ENCODE data around the gene SLC9A6.
"Not testable (repeated sequence)": the region's sequence is repeated elsewhere in the genome, so short reads cannot be mapped to it uniquely, and the experiment has no call there.

SLC9A6 gene

GRCh38 chrX:136041254-136041812 lies 56.1 kb downstream of the SLC9A6 start:
- H3K4me1 ChIP-seq (ENCODE audit: control insufficient read depth, insufficient read depth, low read length, poor library complexity, severe bottlenecking), result no peaks in the 10 kb centered on the region
- no peak for DNase-seq
- H3K4me3 ChIP-seq (ENCODE audit: insufficient read depth, low read depth, low read length, poor library complexity, severe bottlenecking), result no peak overlapping the region
- no peaks in the 10 kb centered on the region for H3K27me3 ChIP-seq (replicated peaks; ENCODE audit: control insufficient read depth, insufficient read depth, low read length, poor library complexity, severe bottlenecking)
- H3K9me3 ChIP-seq (ENCODE audit: control insufficient read depth, low read length), result no peaks in the 10 kb centered on the region
- H3K36me3 ChIP-seq (ENCODE audit: control insufficient read depth, insufficient read depth, low read length), result no peaks in the 10 kb centered on the region
- H3K27ac ChIP-seq (ENCODE audit: insufficient read depth, low read length, poor library complexity, severe bottlenecking), result no peak overlapping the region

GRCh38 chrX:136045008-136045407 lies 59.8 kb downstream of the SLC9A6 start:
- no peaks in the 10 kb centered on the region for H3K4me1 ChIP-seq (ENCODE audit: control insufficient read depth, insufficient read depth, low read length, poor library complexity, severe bottlenecking)
- DNase-seq, result no peak
- H3K27ac ChIP-seq (ENCODE audit: insufficient read depth, low read length, poor library complexity, severe bottlenecking), result no peak overlapping the region
- no peaks in the 10 kb centered on the region for H3K27me3 ChIP-seq (replicated peaks; ENCODE audit: control insufficient read depth, insufficient read depth, low read length, poor library complexity, severe bottlenecking)
- no peaks in the 10 kb centered on the region for H3K36me3 ChIP-seq (ENCODE audit: control insufficient read depth, insufficient read depth, low read length)
- no peak overlapping the region for H3K4me3 ChIP-seq (ENCODE audit: insufficient read depth, low read depth, low read length, poor library complexity, severe bottlenecking)
- no peaks in the 10 kb centered on the region for H3K9me3 ChIP-seq (ENCODE audit: control insufficient read depth, low read length)

GRCh38 chrX:136046295-136047015 lies 61.2 kb downstream of the SLC9A6 start:
- no peaks in the 10 kb centered on the region for H3K9me3 ChIP-seq (ENCODE audit: control insufficient read depth, low read length)
- no peaks in the 10 kb centered on the region for H3K4me1 ChIP-seq (ENCODE audit: control insufficient read depth, insufficient read depth, low read length, poor library complexity, severe bottlenecking)
- H3K27me3 ChIP-seq (replicated peaks; ENCODE audit: control insufficient read depth, insufficient read depth, low read length, poor library complexity, severe bottlenecking), result no peaks in the 10 kb centered on the region
- no peak for DNase-seq
- no peak overlapping the region for H3K27ac ChIP-seq (ENCODE audit: insufficient read depth, low read length, poor library complexity, severe bottlenecking)
- no peak overlapping the region for H3K4me3 ChIP-seq (ENCODE audit: insufficient read depth, low read depth, low read length, poor library complexity, severe bottlenecking)
- H3K36me3 ChIP-seq (ENCODE audit: control insufficient read depth, insufficient read depth, low read length), result no peaks in the 10 kb centered on the region

DNA sequence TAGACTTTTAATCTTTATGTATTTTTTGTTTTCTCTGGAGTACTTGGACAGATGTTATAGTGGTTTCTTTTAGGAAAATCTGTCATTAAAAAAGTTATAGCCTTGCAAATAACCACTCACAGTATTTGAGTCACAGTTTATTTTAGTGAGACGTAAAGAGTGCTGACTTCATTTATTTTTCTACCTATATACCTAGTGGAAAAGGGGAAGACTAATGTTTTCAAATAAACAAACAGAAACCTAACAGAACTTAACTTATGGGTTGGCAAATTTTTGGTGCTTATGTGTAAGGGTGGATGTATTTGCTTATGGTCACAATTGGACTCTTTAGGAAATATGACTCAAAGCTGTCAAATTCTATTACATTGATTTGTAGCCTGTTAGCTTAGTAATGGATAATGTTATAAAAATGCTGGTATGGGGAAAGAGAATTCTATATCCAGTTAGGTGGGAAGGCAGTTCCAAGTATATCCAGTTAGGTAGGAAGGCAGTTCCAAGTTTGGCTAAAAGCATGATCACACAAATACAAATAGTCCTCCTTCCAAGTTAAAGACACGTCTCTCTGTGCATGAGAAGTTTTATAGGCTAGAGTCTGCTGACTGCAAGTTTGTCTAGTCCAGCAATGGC lies 61.9 kb downstream of the SLC9A6 start:
- DNase-seq, result no peak
- Histone ChIP-seq H3K36me3 (ENCODE audit: control insufficient read depth, insufficient read depth, low read length) (no peaks in the 10 kb centered on the region), H3K27me3 (replicated peaks; ENCODE audit: control insufficient read depth, insufficient read depth, low read length, poor library complexity, severe bottlenecking) (no peaks in the 10 kb centered on the region), H3K4me3 (ENCODE audit: insufficient read depth, low read depth, low read length, poor library complexity, severe bottlenecking) (no peak overlapping the region), H3K9me3 (ENCODE audit: control insufficient read depth, low read length) (no peaks in the 10 kb centered on the region), H3K4me1 (ENCODE audit: control insufficient read depth, insufficient read depth, low read length, poor library complexity, severe bottlenecking) (no peaks in the 10 kb centered on the region), H3K27ac (ENCODE audit: insufficient read depth, low read length, poor library complexity, severe bottlenecking) (no peak overlapping the region)

GRCh38 chrX:136047969-136048368 lies 62.7 kb downstream of the SLC9A6 start:
- no peak for DNase-seq
- Histone ChIP-seq H3K4me3 (ENCODE audit: insufficient read depth, low read depth, low read length, poor library complexity, severe bottlenecking) (no peak overlapping the region), H3K9me3 (ENCODE audit: control insufficient read depth, low read length) (no peaks in the 10 kb centered on the region), H3K36me3 (ENCODE audit: control insufficient read depth, insufficient read depth, low read length) (no peaks in the 10 kb centered on the region), H3K4me1 (ENCODE audit: control insufficient read depth, insufficient read depth, low read length, poor library complexity, severe bottlenecking) (no peaks in the 10 kb centered on the region), H3K27ac (ENCODE audit: insufficient read depth, low read length, poor library complexity, severe bottlenecking) (no peak overlapping the region), H3K27me3 (replicated peaks; ENCODE audit: control insufficient read depth, insufficient read depth, low read length, poor library complexity, severe bottlenecking) (no peaks in the 10 kb centered on the region)

GRCh38 chrX:136048446-136048845 lies 63.2 kb downstream of the SLC9A6 start:
- H3K27ac ChIP-seq (ENCODE audit: insufficient read depth, low read length, poor library complexity, severe bottlenecking), result no peak overlapping the region
- DNase-seq, result no peak
- H3K36me3 ChIP-seq (ENCODE audit: control insufficient read depth, insufficient read depth, low read length), result no peaks in the 10 kb centered on the region

DNA sequence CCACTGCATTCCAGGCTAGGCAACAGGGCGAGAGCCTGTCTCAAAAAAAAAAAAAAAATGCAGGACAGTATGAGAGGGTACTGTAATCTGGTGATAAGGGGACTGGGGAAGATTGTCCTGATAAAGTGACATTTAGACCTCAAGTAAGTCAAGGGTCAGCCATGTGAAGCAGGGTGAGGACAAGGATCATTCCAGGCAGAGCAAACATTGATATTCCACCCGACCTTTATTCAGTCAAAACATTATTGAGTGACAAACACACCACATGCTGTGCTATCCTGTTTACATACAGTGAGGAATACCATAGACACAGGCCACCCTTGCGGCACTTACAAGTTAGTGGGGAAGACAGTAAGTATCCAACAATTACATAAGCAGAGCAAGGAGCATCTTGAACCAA lies 64.4 kb downstream of the SLC9A6 start:
- no peak for DNase-seq
- Histone ChIP-seq H3K4me3 (ENCODE audit: insufficient read depth, low read depth, low read length, poor library complexity, severe bottlenecking) (no peak overlapping the region), H3K27ac (ENCODE audit: insufficient read depth, low read length, poor library complexity, severe bottlenecking) (no peak overlapping the region)

More at GRCh38 chrX:136048446-136048845, 63.2 kb downstream of the SLC9A6 start:
- Histone ChIP-seq H3K4me3 (ENCODE audit: insufficient read depth, low read depth, low read length, poor library complexity, severe bottlenecking) (no peak overlapping the region), H3K27me3 (replicated peaks; ENCODE audit: control insufficient read depth, insufficient read depth, low read length, poor library complexity, severe bottlenecking) (no peaks in the 10 kb centered on the region), H3K4me1 (ENCODE audit: control insufficient read depth, insufficient read depth, low read length, poor library complexity, severe bottlenecking) (no peaks in the 10 kb centered on the region), H3K9me3 (ENCODE audit: control insufficient read depth, low read length) (no peaks in the 10 kb centered on the region)

DNA sequence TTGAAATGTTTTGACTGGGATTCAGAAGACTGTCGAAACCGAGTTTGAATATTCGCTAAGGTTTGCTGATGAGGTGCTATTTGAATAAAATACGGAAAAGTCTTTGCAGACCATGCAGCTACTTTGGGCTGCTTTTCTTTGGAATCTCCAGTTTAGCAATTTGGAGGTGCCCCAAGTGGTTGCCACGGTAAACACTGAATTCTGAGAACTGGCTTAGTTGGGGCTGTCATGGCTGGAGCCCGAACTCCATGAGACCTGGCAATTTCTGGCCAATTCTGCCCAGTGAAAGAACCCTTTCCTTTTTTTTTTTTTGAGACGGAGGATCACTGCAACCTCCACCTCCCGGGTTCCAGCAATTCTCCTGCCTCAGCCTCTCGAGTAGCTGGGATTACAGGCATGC lies 65.6 kb downstream of the SLC9A6 start:
- DNase-seq; H3K9me3 ChIP-seq (ENCODE audit: control insufficient read depth, low read length); H3K36me3 ChIP-seq (ENCODE audit: control insufficient read depth, insufficient read depth, low read length); H3K27ac ChIP-seq (ENCODE audit: insufficient read depth, low read length, poor library complexity, severe bottlenecking); H3K4me1 ChIP-seq (ENCODE audit: control insufficient read depth, insufficient read depth, low read length, poor library complexity, severe bottlenecking); H3K27me3 ChIP-seq (replicated peaks; ENCODE audit: control insufficient read depth, insufficient read depth, low read length, poor library complexity, severe bottlenecking); H3K4me3 ChIP-seq (ENCODE audit: insufficient read depth, low read depth, low read length, poor library complexity, severe bottlenecking): not testable (repeated sequence)

More for the DNA sequence above, 64.4 kb downstream of the SLC9A6 start:
- Histone ChIP-seq H3K4me1 (ENCODE audit: control insufficient read depth, insufficient read depth, low read length, poor library complexity, severe bottlenecking) (no peaks in the 10 kb centered on the region), H3K9me3 (ENCODE audit: control insufficient read depth, low read length) (no peaks in the 10 kb centered on the region), H3K36me3 (ENCODE audit: control insufficient read depth, insufficient read depth, low read length) (no peaks in the 10 kb centered on the region), H3K27me3 (replicated peaks; ENCODE audit: control insufficient read depth, insufficient read depth, low read length, poor library complexity, severe bottlenecking) (no peaks in the 10 kb centered on the region)

DNA sequence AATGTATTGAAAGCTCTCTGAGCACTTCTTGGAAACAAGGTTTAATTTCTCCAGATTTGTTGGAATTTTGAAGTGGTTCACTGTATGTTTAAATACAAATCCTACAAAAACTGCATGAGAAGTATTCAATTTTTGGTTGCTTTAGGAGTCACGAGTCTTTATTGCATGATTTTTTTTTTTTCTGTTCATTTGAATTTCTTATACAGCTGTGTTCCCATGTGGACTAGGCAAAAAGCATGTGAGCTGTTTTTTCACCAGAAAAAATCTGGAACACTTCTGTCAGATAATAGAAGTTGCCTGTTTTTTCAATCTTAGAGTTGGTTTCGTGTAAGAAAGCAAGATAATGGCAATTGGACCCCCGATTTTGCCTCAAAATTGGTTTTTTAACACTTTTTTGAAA lies 66.4 kb downstream of the SLC9A6 start:
- H3K4me1 ChIP-seq (ENCODE audit: control insufficient read depth, insufficient read depth, low read length, poor library complexity, severe bottlenecking), result no peaks in the 10 kb centered on the region
- no peak for DNase-seq
- H3K4me3 ChIP-seq (ENCODE audit: insufficient read depth, low read depth, low read length, poor library complexity, severe bottlenecking), result no peak overlapping the region
- H3K9me3 ChIP-seq (ENCODE audit: control insufficient read depth, low read length), result no peaks in the 10 kb centered on the region
- no peak overlapping the region for H3K27ac ChIP-seq (ENCODE audit: insufficient read depth, low read length, poor library complexity, severe bottlenecking)
- no peaks in the 10 kb centered on the region for H3K27me3 ChIP-seq (replicated peaks; ENCODE audit: control insufficient read depth, insufficient read depth, low read length, poor library complexity, severe bottlenecking)
- H3K36me3 ChIP-seq (ENCODE audit: control insufficient read depth, insufficient read depth, low read length), result no peaks in the 10 kb centered on the region

DNA sequence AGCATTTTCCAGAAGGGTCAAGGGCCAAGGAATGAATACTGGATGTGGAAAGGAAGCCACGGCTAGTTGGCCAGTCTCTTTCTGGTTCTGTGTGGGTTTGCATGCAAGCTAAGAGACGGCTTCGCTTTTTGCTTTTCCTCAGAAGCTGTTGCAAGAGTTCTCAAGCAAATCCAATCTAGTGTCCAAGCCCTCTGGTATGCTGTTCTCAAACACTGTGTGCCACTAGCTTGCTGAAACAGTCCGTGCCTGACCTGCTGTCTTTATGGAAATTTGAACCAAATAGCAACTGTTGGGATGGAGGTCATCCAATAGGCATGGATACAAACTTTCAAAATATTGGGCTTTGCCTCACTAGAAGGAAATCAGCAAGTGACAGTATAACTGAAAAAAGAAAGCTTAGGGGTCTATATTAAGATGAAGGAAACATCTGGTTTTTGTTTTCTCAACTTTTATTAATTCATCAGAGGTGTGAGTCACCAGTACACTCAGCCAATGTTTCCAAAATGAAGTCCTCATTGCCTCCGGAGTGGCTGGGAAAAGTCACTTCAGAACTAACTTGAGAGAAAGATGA lies 70.5 kb downstream of the SLC9A6 start:
- H3K9me3 ChIP-seq (ENCODE audit: control insufficient read depth, low read length), result no peaks in the 10 kb centered on the region
- no peaks in the 10 kb centered on the region for H3K4me1 ChIP-seq (ENCODE audit: control insufficient read depth, insufficient read depth, low read length, poor library complexity, severe bottlenecking)
- no peaks in the 10 kb centered on the region for H3K27me3 ChIP-seq (replicated peaks; ENCODE audit: control insufficient read depth, insufficient read depth, low read length, poor library complexity, severe bottlenecking)
- H3K27ac ChIP-seq (ENCODE audit: insufficient read depth, low read length, poor library complexity, severe bottlenecking), result no peak overlapping the region
- no peak overlapping the region for H3K4me3 ChIP-seq (ENCODE audit: insufficient read depth, low read depth, low read length, poor library complexity, severe bottlenecking)
- DNase-seq, result no peak
- H3K36me3 ChIP-seq (ENCODE audit: control insufficient read depth, insufficient read depth, low read length), result no peaks in the 10 kb centered on the region
